Karpas-422 (cell line): ENCODE results near the gene SFI1. TPM values are rescaled to one million over a fixed set of nuclear protein-coding genes. Genes with fewer than 3 reads are reported as not detected.
A peak's percentile ranks its signal among the peaks of the same experiment; 100 is the strongest.

Experiments
- DNase-seq: peaks from one replicate; pipeline ENCODE4 v3.0.0-alpha.2; 2015
- H2AFZ ChIP-seq: fragments of 200-600 bp; sonication (generic); 2 replicates; pipeline ENCODE4 v1.6.1; 2014; ENCODE audit warnings: antibody characterized with exemption, low read length, mixed read lengths
- H3K27ac ChIP-seq: fragments of 200-600 bp; sonication (generic); 2 replicates; pipeline ENCODE4 v1.5.1; 2014; ENCODE audit warnings: mild to moderate bottlenecking, low read length, moderate library complexity
- H3K27me3 ChIP-seq: fragments of 200-600 bp; sonication (generic); 2 replicates; pipeline ENCODE4 v1.6.1; 2014; ENCODE audit warnings: low read length, mixed read lengths
- H3K36me3 ChIP-seq: fragments of 200-600 bp; sonication (generic); 2 replicates; pipeline ENCODE4 v1.6.1; 2014; ENCODE audit warnings: low read length, mixed read lengths; ENCODE audit not compliant: insufficient read depth
- H3K4me1 ChIP-seq: fragments of 200-600 bp; sonication (generic); 2 replicates; pipeline ENCODE4 v1.6.1; 2014; ENCODE audit warnings: mild to moderate bottlenecking, low read length, mixed read lengths
- H3K4me2 ChIP-seq: fragments of 200-600 bp; sonication (generic); 2 replicates; pipeline ENCODE4 v1.6.1; 2014; ENCODE audit warnings: low read length, low read depth, mild to moderate bottlenecking; ENCODE audit not compliant: poor library complexity, severe bottlenecking
- H3K4me3 ChIP-seq: fragments of 200-600 bp; sonication (generic); 2 replicates; pipeline ENCODE4 v1.5.1; 2014; ENCODE audit warnings: mild to moderate bottlenecking, antibody characterized with exemption, low read length, mixed read lengths
- H3K79me2 ChIP-seq: fragments of 200-600 bp; sonication (generic); 2 replicates; pipeline ENCODE4 v1.6.1; 2014; ENCODE audit warnings: mild to moderate bottlenecking, low read length, mixed read lengths
- H3K9ac ChIP-seq: fragments of 200-600 bp; sonication (generic); 2 replicates; pipeline ENCODE4 v1.6.0; 2014; ENCODE audit warnings: low read length
- H3K9me2 ChIP-seq: fragments of 200-600 bp; sonication (generic), shearing (Covaris generic); replicated peaks from 2 replicates; pipeline ENCODE4 v1.6.0; 2014; ENCODE audit warnings: mild to moderate bottlenecking, low read length, moderate library complexity; ENCODE audit not compliant: insufficient read depth
- H3K9me3 ChIP-seq: fragments of 300-700, 200-600 bp; sonication (generic); 2 replicates; pipeline ENCODE4 v1.6.1; 2014; ENCODE audit warnings: low read length, mixed read lengths
- H4K20me1 ChIP-seq: fragments of 200-600 bp; sonication (generic); 2 replicates; pipeline ENCODE4 v1.6.1; 2014; ENCODE audit warnings: mild to moderate bottlenecking, antibody characterized with exemption, low read length, low read depth; ENCODE audit not compliant: insufficient read depth
- total RNA-seq: library from RNA; depleted of rRNA; stranded (reverse); fragments of >200 nt; shearing (Covaris generic); gene quantifications from 2 replicates; pipeline ENCODE4 v1.2.3, GENCODE V29; 2014; ENCODE audit warnings: low replicate concordance; rRNA removed

SFI1 gene, protein sequence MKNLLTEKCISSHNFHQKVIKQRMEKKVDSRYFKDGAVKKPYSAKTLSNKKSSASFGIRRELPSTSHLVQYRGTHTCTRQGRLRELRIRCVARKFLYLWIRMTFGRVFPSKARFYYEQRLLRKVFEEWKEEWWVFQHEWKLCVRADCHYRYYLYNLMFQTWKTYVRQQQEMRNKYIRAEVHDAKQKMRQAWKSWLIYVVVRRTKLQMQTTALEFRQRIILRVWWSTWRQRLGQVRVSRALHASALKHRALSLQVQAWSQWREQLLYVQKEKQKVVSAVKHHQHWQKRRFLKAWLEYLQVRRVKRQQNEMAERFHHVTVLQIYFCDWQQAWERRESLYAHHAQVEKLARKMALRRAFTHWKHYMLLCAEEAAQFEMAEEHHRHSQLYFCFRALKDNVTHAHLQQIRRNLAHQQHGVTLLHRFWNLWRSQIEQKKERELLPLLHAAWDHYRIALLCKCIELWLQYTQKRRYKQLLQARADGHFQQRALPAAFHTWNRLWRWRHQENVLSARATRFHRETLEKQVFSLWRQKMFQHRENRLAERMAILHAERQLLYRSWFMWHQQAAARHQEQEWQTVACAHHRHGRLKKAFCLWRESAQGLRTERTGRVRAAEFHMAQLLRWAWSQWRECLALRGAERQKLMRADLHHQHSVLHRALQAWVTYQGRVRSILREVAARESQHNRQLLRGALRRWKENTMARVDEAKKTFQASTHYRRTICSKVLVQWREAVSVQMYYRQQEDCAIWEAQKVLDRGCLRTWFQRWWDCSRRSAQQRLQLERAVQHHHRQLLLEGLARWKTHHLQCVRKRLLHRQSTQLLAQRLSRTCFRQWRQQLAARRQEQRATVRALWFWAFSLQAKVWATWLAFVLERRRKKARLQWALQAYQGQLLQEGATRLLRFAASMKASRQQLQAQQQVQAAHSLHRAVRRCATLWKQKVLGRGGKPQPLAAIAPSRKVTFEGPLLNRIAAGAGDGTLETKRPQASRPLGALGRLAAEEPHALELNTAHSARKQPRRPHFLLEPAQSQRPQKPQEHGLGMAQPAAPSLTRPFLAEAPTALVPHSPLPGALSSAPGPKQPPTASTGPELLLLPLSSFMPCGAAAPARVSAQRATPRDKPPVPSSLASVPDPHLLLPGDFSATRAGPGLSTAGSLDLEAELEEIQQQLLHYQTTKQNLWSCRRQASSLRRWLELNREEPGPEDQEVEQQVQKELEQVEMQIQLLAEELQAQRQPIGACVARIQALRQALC
- total RNA-seq: 43.2 and 59.5 TPM in 2 replicates

DNA sequence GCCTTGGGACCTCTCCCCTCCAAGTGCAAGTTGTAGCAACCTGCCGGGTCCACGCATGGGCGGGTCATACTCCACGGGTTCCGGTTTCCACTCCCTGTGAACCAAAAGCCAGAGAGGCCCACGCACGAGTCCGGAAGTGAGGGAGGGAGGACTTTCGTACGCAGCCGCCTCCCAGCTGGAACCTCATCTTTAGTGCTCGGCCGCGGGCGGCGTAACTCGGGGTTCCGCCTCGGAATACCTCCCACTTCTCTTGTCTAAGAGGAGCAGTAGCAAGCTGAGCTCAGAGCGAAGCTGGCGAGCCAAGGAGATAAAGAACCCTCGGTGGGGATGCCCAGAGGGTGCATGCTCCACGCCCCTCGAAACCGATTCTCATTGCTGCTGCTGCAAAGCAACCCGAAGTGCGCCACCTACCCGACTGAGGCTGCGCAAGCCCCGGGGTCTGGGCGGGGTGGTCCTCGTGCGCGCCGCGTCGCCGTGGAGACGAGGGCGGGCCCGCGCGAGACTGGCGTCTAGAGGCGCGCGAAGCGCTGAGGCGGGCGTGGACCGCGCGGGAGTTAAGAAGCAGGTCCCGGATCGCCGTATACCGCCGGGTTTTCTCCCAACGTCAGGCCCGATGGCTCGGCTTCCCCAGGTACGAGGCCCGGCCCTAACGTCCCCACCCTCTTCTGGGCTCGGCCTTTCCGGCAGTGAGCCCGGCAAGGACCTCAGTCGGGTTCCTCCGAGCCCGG lies at the start of gene SFI1:
SFI1 (plus strand) TSS at position 530 of the 728 bp plus-strand sequence. CDS start 11,749 bp downstream, outside the sequence.
- H3K36me3 ChIP-seq: no peaks in the 10 kb centered on the region; the same call in 1 of the 2 replicates
- peak within 1 kb of the TSS; percentile 90 for H3K4me3 ChIP-seq
- H3K4me1 ChIP-seq: peaks cover 45% of the 10 kb centered on the region
- H3K27ac ChIP-seq: peak within 1 kb of the TSS; percentile 96
- peak within 1 kb of the TSS; percentile 86 for H3K4me2 ChIP-seq
- no peaks in the 10 kb centered on the region for H3K9me2 ChIP-seq
- no peaks in the 10 kb centered on the region for H3K27me3 ChIP-seq
- H3K9ac ChIP-seq: peak within 1 kb of the TSS; percentile 94
- H3K79me2 ChIP-seq: peaks cover 45% of the 10 kb centered on the region
- DNase-seq: peak; percentile 98
- H3K9me3 ChIP-seq: no peaks in the 10 kb centered on the region
- peak within 1 kb of the TSS; percentile 67; the same call in 1 of the 2 replicates for H2AFZ ChIP-seq
- H4K20me1 ChIP-seq: no peaks in the 10 kb centered on the region

DNA sequence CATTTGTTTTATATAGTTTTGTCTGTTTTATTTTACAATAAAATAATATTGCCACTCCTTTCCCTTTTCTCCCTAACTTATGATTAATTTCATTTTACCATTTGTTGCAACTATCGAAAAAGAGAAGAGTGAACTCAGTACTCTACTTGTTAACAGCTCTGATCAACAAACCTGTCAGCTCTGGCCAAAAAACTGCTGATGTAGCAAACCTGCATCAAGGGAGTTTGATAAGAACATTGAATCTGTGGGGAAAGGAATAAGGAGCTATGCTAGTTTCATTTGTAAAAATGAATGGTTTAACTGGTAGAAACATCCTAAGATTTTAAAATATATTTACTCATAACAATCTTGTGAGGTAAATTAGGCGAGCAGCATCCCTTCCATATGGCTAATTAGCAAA lies 49.6 kb upstream of the SFI1 start:
- no peaks in the 10 kb centered on the region for H3K9me3 ChIP-seq
- H3K4me2 ChIP-seq: no peak overlapping the region
- H3K79me2 ChIP-seq: no peaks in the 10 kb centered on the region
- no peaks in the 10 kb centered on the region for H4K20me1 ChIP-seq
- H2AFZ ChIP-seq: no peak overlapping the region
- H3K36me3 ChIP-seq: peaks cover 18% of the 10 kb centered on the region
- no peak overlapping the region for H3K27ac ChIP-seq
- no peak overlapping the region for H3K9ac ChIP-seq
- no peak for DNase-seq
- no peaks in the 10 kb centered on the region for H3K9me2 ChIP-seq
- H3K4me3 ChIP-seq: no peak overlapping the region
- H3K4me1 ChIP-seq: peaks cover 15% of the 10 kb centered on the region
- no peaks in the 10 kb centered on the region for H3K27me3 ChIP-seq

DNA sequence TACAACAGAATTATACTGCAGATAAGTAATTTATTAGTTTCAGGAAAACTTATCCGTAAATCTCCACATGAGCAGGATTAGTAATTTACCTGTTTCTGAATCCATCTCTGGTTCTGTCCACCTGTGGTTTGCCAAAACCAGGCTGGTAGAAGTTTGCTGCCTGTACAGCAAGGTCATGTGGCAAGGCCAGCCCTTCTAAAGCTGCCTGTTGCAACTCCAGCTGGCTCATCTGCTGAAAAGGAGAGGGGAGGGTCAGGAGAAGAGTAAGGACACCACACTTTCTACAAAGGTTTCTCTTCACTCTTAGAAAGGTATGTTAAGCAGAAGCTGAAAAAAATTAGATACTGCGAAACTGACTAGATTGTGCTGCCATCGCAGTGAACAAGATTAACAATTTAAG lies 49.0 kb upstream of the SFI1 start:
- Histone ChIP-seq H3K27ac (no peak overlapping the region), H3K9me3 (no peaks in the 10 kb centered on the region), H4K20me1 (no peaks in the 10 kb centered on the region), H3K27me3 (no peaks in the 10 kb centered on the region), H3K9me2 (no peaks in the 10 kb centered on the region), H3K4me1 (peaks cover 21% of the 10 kb centered on the region), H2AFZ (no peak overlapping the region), H3K9ac (no peak overlapping the region), H3K4me3 (no peak overlapping the region), H3K4me2 (no peak overlapping the region), H3K36me3 (peaks cover 13% of the 10 kb centered on the region; the same call in 1 of the 2 replicates), H3K79me2 (no peaks in the 10 kb centered on the region)
- no peak for DNase-seq

DNA sequence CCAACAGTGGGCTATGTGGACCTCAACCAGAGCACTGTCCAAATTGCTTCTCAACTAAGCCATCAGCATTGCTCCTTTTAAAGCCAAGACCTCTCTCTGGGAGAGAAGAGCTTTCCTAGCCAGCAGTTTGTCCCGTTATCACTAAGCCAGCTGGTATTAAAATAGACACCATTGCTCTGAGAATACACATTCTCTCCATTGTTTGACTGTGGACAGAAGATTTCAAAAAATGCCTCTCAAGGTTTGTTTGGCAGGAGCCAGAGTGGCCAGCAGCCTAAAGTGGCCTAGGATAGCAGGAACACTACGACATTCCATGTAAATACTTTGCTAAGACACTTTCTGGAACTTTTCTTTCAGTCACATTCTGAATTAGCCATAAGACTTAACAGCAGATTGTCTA lies 48.0 kb upstream of the SFI1 start:
- H3K36me3 ChIP-seq: peaks cover 17% of the 10 kb centered on the region; the same call in 1 of the 2 replicates
- no peaks in the 10 kb centered on the region for H3K9me3 ChIP-seq
- peaks cover 30% of the 10 kb centered on the region for H3K4me1 ChIP-seq

DNA sequence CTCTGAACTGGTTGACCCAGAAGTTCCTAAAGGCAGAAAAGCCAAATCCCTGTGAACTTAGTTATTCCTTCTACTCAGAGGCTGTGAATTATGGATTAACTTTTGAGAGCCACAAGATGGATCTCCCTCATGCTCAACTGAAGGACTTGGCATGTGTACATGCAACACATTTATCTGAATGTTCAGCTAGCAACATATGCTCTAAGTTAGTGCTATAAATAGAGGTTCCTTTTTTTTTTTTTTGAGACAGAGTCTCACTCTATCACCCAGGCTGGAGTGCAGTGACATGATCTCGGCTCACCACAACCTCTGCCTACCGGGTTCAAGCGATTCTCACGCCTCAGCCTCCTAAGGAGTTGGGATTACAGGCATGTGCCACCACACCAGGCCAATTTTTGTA lies 46.8 kb upstream of the SFI1 start:
- H3K9ac ChIP-seq: no peak overlapping the region
- DNase-seq: peak; percentile 62
- H3K27me3 ChIP-seq: no peaks in the 10 kb centered on the region
- no peak overlapping the region for H3K4me3 ChIP-seq
- peak overlapping the region; percentile 38 for H3K27ac ChIP-seq
- H3K4me2 ChIP-seq: no peak overlapping the region
- peaks cover 25% of the 10 kb centered on the region for H3K36me3 ChIP-seq
- no peaks in the 10 kb centered on the region for H3K79me2 ChIP-seq
- H3K9me2 ChIP-seq: no peaks in the 10 kb centered on the region
- no peaks in the 10 kb centered on the region for H4K20me1 ChIP-seq
- H3K4me1 ChIP-seq: peaks cover 36% of the 10 kb centered on the region
- H3K9me3 ChIP-seq: no peaks in the 10 kb centered on the region
- no peak overlapping the region for H2AFZ ChIP-seq

More for the DNA sequence above, 48.0 kb upstream of the SFI1 start:
- H3K9me2 ChIP-seq: no peaks in the 10 kb centered on the region
- no peak overlapping the region for H3K4me3 ChIP-seq
- no peak overlapping the region for H3K27ac ChIP-seq
- no peaks in the 10 kb centered on the region for H3K79me2 ChIP-seq
- no peaks in the 10 kb centered on the region for H4K20me1 ChIP-seq
- H3K9ac ChIP-seq: no peak overlapping the region
- no peak overlapping the region for H3K4me2 ChIP-seq
- H2AFZ ChIP-seq: no peak overlapping the region
- no peak for DNase-seq
- no peaks in the 10 kb centered on the region for H3K27me3 ChIP-seq

DNA sequence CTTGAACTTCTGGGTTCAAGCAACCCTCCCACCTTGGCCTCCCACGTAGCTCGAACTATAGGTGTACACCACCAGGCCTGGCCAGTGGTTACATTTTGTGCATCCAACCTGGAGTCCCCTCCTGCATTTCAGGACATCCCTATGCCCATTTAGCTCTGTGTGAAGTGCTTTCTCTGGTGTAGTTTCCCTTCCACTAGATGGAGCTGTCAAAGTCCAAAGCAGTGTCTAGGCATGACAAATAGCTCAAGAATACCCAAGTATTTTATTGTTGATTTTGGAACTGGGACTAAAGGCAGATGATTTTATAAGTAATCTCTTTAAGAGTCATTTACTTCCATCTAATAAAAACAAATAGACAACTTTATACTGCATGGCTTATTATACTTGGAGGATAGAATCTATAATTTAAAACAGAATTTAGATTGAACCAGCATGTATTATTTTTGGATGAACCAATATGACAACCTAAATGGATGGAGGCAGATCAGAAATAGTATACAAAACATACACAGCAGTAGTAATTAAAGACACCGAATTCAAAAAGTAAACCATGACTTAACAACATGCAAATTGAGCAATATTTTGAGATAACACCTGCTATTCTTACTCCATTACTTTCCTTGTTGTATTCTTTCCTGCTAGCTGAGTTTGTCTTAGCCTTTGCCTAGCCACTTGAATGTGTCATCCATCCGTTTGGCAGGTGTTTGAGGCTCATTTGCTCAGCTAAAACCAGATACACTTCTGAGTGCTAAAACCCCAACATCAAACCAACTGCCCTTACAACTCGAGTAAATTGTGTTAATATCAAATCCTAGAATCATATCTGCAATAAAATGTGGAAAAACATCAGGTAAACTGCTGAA lies 44.4 kb upstream of the SFI1 start:
- Histone ChIP-seq H4K20me1 (no peaks in the 10 kb centered on the region), H3K4me1 (peaks cover 36% of the 10 kb centered on the region), H3K36me3 (peaks cover 39% of the 10 kb centered on the region), H2AFZ (no peak overlapping the region), H3K9me2 (no peaks in the 10 kb centered on the region), H3K9me3 (no peaks in the 10 kb centered on the region), H3K79me2 (peaks cover 3% of the 10 kb centered on the region; the same call in 1 of the 2 replicates), H3K4me2 (peak overlapping the region; percentile 7), H3K27ac (peak overlapping the region; percentile 48), H3K4me3 (no peak overlapping the region), H3K9ac (no peak overlapping the region), H3K27me3 (no peaks in the 10 kb centered on the region)
- peak; percentile 75 for DNase-seq

DNA sequence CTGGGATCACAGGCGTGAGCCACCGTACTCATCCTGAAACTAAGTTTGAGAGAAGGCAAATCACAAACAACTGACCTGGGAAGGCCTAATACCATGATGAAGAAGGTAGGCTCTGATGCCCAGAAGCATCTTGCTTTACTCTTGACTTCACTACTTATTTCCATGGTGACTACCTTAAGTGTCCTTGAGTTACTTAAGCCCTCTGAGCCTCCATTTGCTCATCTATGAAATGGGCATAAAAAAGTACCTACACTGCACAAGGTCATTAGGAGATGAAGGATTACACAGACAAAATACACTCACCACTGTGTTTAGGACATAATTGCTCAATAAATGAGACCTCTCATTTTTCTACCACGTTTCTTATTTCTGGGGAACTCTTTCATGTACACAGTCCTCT lies 34.6 kb upstream of the SFI1 start:
- Histone ChIP-seq H4K20me1 (no peaks in the 10 kb centered on the region), H3K79me2 (peaks cover 34% of the 10 kb centered on the region), H3K27ac (no peak overlapping the region), H3K9me2 (no peaks in the 10 kb centered on the region), H3K9ac (no peak overlapping the region), H3K4me2 (no peak overlapping the region), H3K36me3 (peaks cover 59% of the 10 kb centered on the region), H3K9me3 (no peaks in the 10 kb centered on the region), H3K4me1 (peaks cover 10% of the 10 kb centered on the region), H2AFZ (no peak overlapping the region), H3K4me3 (no peak overlapping the region), H3K27me3 (no peaks in the 10 kb centered on the region)
- no peak for DNase-seq
